Kidney epithelial cell (primary cell): ENCODE results near the gene RNF166. TPM values are rescaled to one million over a fixed set of nuclear protein-coding genes. Genes with fewer than 3 reads are reported as not detected.

Experiments used
- DNase-seq: peaks from one replicate; pipeline ENCODE4 v3.0.0-alpha.2; 2010; ENCODE audit warnings: low read depth
- H3K27me3 ChIP-seq: 2 replicates; pipeline ENCODE4 v1.6.0; 2011; ENCODE audit warnings: low read length; ENCODE audit not compliant: control insufficient read depth, insufficient read depth
- H3K36me3 ChIP-seq: 2 replicates; pipeline ENCODE4 v1.5.1; 2011; ENCODE audit warnings: low read length; ENCODE audit not compliant: control insufficient read depth, insufficient read depth
- H3K4me3 ChIP-seq: 2 replicates; pipeline ENCODE4 v1.5.1; 2011; ENCODE audit warnings: low read depth, mild to moderate bottlenecking, control low read depth, low read length
- CTCF ChIP-seq: IDR thresholded peaks from 2 replicates; pipeline ENCODE4 v1.5.1; 2011; ENCODE audit warnings: mild to moderate bottlenecking, moderate library complexity, low read length, control low read depth, inconsistent platforms; ENCODE audit not compliant: insufficient read depth, poor library complexity, severe bottlenecking
- total RNA-seq: library from RNA; depleted of rRNA; stranded (reverse); fragments of >200 nt; gene quantifications from 2 replicates; pipeline ENCODE4 v1.2.3, GENCODE V29; 2015

Gene RNF166
- total RNA-seq, 1 donor from 2014 or later: 33.0 TPM

GRCh38 chr16:88723507-88723887 is 17.3 kb upstream of the RNF166 start:
- no peak for DNase-seq
- Histone ChIP-seq H3K27me3 (no peaks in the 10 kb centered on the region), H3K36me3 (peaks cover 10% of the 10 kb centered on the region), H3K4me3 (no peak overlapping the region)
- TF ChIP-seq CTCF: no peak

- no peak for TF ChIP-seq CTCF
- no peaks in the 10 kb centered on the region for H3K27me3 ChIP-seq
- H3K36me3 ChIP-seq: peaks cover 10% of the 10 kb centered on the region
- no peak for DNase-seq
- H3K4me3 ChIP-seq: no peak overlapping the region
Measured at GRCh38 chr16:88722784-88723506, 16.7 kb upstream of the RNF166 start.

DNA sequence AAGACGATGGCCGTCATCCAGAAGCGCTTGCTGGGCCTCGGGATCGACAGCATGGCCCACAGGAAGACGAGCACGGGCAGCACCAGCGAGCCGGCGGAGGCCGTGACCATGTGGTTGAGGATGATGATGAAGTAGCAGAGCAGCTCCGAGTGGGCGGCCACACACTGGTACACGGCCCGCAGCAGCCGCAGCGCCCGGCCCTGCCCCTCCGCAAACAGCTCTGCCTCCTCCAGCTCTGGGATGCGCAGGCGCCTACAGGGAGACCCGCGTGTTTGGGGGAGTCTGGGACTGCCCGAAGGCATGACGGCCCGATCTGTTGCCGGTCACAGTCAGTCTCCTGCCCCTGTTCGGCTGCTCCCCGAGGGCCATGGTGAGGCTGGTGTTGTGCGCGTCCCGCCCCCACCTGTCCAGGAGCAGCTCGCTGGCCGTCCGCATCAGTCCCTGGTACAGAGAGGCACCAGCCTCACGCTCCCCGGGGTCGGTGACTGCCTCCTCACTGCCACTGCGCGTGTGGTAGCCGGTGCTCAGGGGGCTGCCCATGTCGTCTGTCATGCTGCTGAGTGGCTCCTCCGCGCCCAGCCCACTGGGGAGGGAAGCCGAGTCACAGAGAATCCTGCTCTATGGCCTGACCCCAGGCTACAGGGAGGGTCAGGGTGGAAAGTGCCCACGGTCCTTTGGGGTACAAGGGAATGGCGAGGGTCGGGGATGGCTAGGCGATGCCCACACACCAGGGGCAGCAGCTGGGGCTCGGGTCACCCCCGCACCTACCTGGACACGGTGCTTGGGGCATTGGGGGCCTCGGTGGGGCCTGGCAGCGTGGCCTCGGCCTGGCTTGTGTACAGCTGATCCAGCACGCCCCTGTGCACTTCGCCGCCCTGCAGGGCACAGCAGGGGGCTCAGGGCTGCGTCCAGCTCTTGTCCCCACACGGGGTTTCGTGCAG is 15.9 kb upstream of the RNF166 start:
- Histone ChIP-seq H3K4me3 (no peak overlapping the region), H3K36me3 (peaks cover 10% of the 10 kb centered on the region), H3K27me3 (no peaks in the 10 kb centered on the region)
- TF ChIP-seq CTCF: no peak
- DNase-seq: no peak

DNA sequence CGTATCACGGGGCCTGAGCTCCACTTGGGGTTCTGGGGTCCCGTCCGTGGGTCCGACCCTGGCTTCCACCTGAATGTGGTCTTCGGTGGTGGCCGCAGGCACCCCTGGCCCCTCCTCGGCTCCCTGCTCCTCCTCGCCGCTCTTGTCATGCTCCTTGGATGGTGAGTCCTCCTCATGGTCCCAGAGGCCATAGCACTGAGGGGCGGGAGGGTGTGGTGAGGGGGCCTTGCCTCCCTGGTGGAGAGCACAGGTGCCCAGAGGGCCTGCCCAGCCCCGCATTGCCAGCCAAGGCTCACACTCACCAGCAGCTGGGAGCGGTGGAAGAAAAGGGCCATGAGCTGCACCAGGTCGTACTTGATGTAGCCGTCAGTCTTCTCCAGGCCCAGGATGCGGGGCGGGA is 15.0 kb upstream of the RNF166 start:
- H3K36me3 ChIP-seq: peaks cover 11% of the 10 kb centered on the region
- no peak overlapping the region for H3K4me3 ChIP-seq

GRCh38 chr16:88720396-88720970 is 14.3 kb upstream of the RNF166 start:
- DNase-seq: no peak
- peaks cover 9% of the 10 kb centered on the region for H3K36me3 ChIP-seq
- H3K4me3 ChIP-seq: no peak overlapping the region
- TF ChIP-seq CTCF: no peak
- no peaks in the 10 kb centered on the region for H3K27me3 ChIP-seq

More for the DNA sequence above, 15.0 kb upstream of the RNF166 start:
- no peaks in the 10 kb centered on the region for H3K27me3 ChIP-seq
- DNase-seq: no peak
- no peak for TF ChIP-seq CTCF
